Stimulated activated CD4-positive, alpha-beta T cell treated with anti-CD3 and anti-CD28 coated beads, TNF-alpha, amount 100 ng/mL, for 24 hours (primary cell): ENCODE results near the gene POFUT1.
"Not testable (repeated sequence)": the region's sequence is repeated elsewhere in the genome, so short reads cannot be mapped to it uniquely, and the experiment has no call there.

Source experiments
- DNase-seq, 3 experiments: peaks; one replicate each; pipeline ENCODE4 v3.0.0-alpha.2; 2020; ENCODE audit warnings: low read depth in 3 of 3

Gene POFUT1

DNA sequence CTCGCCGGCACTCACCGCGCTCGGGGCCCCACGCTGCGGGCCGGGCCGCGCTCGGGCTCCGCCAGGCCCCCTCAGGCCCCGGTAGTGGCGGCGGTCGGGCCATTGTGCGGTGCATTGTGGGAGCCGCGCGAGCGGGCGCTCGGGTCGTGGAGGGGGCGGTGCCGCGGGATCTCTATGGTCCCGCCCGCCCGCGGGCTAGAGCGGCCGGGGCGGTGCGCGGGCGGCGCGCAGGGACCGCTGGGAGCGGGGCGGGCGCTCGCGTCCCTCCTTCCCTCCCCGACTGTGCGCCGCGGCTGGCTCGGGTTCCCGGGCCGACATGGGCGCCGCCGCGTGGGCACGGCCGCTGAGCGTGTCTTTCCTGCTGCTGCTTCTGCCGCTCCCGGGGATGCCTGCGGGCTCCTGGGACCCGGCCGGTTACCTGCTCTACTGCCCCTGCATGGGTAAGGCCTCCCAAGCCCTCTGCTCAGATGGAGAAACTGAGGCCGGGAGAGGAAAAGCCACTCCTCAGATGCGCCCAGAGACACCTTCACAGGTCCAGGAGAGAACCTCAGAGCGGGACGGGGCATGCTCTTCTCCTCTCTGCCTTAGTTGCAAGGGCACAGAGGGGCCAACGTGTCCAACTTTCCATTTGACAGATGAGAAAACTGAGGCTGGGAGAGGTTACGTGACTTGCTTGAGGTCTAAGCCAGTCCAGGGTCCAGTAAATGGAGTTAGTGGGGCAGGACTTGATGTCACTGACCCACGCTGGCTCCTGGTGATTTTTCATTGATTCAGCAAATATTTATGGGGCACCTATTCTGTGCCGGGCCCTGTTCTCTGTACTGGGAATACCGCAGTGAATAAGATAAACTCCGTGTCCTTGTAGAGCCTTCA is at the start of gene POFUT1, which contains the start of gene PLAGL2:
Gene POFUT1, plus strand, starts transcription at position 255 of the 873 bp plus-strand sequence. Its CDS starts 62 bp downstream, at position 317.
Gene PLAGL2, minus strand, starts transcription at position 118 of the 873 bp plus-strand sequence. CDS start 5,565 bp downstream, outside the sequence.
- DNase-seq = peak; percentile 77 to 90 (median 84)

DNA sequence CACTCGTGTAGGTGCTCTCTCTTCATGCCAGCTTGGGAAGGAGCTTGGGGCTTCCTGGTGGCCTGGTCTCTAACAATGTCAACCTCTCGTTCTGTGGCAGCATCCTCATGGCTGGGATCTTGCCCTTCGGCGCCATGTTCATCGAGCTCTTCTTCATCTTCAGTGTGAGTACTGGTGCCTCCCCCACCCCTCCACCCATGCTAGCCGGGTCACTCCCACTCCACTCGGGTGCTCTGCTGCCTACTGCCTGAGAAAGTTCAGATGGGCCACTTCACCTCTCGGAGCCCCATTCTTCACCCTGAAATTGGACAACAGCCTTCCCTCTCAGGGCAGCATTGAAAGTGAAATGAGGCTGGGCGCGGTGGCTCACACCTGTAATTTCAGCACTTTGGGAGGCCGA is 49.3 kb upstream of the POFUT1 start:
- DNase-seq = no peak

DNA sequence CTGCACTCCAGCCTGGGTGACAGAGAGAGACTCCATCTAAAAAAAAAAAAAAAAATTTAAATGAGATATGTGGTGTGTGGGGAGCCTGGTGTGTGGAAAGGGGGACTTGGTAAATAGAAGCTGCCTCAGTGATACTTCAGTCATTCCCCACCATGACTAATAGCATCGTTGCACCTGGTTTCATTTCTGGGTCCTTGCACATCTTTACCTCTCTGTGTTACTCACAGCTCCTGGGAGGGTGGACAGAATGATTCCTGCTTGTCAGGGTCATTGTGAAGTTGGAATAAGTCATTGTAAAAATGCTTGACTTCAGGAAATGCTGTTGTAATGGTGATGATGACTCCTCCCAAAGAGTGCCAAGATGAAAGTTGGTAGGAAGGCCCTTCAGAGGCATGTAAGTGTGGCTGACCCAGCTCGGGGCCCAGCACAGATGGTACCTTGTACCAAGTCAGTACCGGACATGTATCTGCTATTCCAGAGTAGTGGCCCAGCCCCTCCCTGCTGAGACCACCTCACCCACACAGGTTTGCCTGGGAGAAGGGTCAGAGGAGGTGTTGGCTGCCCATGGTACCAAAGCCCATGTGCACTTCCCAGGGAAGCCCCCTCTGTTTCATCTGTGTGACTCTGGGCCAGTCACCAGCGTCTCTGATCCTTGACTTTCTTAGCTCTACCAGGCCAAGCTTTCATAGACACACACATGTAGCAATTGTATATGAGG is 48.6 kb upstream of the POFUT1 start:
- no peak for DNase-seq

DNA sequence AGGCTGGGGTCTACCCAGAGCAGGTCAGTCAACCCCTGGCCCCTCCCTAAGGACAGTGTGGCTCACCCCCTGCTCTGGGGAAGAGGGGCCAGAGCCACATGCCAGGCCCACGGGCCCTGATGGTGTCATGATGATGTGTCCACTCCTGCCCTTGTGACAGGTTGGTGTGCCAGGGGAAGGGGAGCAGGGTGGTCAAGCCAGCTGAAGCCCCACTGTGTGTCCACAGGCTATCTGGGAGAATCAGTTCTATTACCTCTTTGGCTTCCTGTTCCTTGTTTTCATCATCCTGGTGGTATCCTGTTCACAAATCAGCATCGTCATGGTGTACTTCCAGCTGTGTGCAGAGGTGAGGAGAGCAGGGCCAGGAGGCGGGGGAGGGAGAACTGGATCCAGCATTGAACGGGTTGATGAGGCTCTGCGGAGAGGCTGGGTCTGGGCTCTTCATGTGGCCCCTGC is 47.9 kb upstream of the POFUT1 start:
- DNase-seq = no peak

DNA sequence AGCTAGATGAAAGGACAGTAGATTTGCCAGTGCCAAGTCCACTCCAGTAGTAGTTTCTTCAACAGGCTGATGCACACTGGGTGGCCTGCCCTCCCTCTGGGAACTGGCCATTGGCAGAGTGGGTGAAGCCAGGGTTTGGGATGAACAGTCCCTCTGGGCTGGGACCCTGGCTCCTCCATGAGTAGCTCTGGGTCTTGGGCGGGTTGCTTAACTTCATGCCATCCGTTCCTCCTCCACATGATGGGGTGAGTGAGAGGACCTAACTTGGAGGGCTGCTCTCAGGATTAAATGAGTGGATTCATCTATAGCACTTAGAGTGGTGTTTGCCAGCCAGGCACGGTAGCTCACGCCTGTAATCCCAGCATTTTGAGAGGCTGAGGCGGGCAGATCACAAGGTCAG is 47.3 kb upstream of the POFUT1 start:
- DNase-seq = no peak

DNA sequence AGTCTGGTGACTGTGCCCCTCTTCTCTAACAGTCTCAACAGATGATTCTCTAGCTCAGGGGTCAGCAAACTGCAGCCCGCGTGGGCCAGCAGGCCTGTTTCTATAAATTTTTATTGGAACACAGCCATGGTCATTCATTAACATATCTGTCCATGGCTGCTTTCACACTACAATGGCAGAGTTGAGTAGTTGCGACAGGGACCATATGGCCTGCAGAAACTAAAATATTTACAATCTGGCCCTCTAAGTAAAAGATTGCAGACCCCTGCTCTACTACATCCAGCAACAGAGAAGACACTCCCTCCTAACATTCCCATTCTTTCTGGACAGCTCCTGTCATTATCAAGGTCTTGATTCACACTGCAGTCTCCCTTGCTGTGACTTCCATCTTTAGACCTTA is 45.3 kb upstream of the POFUT1 start:
- DNase-seq = no peak

DNA sequence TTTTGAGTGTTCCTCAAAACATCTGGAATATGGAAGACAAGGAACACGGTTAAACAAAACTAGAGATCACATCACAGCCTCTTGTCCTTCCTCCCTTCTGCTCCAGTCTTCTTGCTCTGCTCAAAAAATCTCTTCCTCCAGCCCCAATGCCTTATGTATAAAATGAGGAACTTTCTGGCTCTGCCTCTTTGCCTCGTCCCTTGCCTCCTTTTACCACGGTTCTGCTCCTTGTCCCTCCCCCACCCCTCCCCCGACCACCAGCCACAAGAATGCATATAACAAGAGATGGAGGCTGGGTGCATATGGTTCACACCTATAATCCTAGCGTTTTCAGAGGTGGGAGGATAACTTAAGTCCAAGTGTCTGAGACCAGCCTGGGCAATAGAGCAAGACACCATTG is 43.7 kb upstream of the POFUT1 start:
- no peak for DNase-seq

DNA sequence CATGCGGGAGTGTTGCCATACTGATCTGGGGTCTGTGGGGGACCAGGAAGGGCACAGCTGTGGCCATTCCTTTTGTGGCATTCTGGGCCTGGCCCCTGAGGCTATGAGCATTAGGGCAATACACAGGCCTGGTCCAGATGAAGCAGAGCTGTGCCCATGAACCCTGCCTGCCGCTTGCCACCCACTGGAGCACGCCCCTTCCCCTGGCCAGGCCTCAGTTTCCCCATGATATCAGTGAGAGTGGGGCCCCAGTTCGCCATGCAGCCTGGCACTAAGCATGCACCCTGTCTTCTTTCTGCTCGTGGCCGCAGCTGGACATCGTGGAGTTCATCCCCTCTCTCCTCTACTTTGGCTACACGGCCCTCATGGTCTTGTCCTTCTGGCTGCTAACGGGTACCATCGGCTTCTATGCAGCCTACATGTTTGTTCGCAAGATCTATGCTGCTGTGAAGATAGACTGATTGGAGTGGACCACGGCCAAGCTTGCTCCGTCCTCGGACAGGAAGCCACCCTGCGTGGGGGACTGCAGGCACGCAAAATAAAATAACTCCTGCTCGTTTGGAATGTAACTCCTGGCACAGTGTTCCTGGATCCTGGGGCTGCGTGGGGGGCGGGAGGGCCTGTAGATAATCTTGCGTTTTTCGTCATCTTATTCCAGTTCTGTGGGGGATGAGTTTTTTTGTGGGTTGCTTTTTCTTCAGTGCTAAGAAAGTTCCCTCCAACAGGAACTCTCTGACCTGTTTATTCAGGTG is 42.5 kb upstream of the POFUT1 start:
- no peak for DNase-seq

DNA sequence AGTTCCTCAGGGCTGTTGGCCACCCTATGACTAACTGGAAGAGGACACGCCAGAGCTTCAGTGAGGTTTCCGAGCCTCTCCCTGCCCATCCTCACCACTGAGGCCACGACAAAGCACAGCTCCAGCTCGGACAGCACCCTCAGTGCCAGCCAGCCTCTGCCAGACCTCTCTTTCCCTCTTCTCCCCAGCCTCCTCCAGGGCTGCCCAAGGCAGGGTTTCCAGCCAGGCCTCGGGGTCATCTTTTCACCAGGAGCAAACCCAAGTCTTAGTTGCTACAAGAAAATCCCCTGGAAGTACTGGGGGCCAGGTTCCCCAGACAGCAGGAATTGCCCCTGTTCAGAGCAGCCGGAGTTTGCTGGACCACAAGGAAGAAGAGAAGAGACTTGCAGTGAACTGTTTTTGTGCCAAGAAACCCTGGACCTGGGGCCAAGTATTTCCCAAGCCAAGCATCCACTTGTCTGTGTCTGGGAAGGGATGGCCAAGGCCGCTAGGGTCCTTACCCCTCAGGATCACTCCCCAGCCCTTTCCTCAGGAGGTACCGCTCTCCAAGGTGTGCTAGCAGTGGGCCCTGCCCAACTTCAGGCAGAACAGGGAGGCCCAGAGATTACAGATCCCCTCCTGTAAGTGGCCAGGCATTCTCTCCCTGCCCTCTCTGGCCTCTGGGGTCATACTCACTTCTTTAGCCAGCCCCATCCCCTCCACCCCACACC is 41.7 kb upstream of the POFUT1 start:
- no peak for DNase-seq

DNA sequence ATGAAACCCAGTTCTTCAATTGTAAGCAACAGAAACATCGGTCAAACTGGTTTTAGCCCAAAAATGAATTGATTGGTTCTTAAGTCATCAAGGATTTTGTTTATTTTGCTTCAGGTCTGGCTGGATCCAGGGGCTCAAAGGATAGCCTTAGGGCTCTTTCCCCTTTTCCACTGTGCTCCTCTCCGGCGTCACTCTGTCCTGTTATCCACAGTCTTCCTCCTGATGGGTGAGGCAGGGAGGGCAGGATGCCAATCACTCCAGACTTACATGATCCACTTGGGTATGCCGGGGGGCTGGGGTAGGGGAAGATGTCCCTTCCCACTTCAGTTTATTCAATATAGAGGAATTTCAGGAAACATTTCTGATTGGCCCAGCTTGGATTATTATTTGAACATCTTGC is 40.1 kb upstream of the POFUT1 start:
- DNase-seq = no peak

DNA sequence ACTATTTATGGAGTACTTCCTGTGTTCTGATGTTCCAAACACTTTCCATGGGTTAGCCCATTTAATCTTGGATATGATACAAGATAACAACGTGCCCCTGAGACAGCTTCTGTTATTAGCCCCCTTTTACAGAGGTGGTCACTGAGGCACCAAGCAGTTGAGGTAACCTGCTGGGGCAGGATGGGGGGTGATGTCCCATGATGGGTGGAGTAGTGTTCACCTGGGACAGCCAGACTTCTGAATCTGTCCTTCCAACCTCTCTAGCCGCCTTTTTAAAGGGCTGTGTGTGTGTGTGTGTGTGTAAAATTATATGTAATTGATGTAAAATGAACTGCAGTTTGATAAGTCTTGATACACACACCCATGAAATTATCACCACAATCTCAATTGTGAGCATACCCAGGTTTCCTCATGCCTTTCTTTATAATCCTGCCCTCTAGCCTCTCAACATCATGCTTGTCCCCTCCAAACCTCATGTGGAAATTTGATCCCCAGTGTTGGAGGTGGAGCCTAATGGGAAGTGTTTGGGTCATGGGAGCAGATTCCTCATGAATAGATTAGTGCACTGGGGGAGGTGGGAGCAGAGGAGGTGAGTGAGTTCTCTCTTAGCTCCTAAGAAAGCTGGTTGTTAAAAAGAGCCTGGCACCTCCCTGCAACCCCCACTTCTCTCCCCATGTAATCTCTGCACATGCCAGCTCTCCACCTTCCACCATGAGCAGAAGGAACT is 39.3 kb upstream of the POFUT1 start:
- no peak for DNase-seq

DNA sequence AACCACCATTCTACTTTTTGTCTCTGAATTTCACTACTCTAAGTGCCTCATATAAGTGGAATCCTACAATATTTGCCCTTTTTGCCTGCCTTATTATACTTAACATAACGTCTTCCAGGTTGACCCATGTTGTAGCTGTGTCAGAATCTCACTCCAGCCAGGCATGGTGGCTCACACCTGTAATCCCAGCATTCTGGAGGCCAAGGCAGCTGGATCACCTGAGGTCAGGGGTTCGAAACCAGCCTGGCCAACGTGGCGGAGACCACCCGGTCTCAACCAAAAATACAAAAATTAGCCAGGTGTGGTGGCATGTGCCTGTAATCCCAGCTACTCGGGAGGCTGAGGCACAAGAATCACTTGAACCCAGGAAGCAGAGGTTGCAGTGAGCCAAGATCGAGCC is 30.0 kb upstream of the POFUT1 start:
- not testable (repeated sequence) for DNase-seq

DNA sequence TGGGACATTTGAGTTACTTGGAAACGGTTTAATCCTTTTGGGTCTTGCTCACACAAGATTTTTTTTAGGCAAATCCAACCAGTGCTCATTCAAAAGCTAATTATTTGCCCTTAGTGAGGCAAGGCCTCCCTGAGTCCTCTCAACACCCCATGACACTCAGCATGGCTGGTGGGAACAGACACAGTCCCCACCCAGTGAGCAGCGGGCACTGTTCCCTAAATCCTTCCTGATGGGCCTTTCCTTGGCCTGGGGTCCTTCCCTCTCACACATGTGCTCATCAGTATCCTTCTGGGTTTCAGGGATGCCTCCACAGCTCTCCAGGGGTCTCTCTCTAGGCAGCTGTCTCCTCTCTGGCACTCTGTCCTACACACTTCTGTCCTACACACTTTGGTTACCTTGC is 28.2 kb upstream of the POFUT1 start:
- no peak for DNase-seq

DNA sequence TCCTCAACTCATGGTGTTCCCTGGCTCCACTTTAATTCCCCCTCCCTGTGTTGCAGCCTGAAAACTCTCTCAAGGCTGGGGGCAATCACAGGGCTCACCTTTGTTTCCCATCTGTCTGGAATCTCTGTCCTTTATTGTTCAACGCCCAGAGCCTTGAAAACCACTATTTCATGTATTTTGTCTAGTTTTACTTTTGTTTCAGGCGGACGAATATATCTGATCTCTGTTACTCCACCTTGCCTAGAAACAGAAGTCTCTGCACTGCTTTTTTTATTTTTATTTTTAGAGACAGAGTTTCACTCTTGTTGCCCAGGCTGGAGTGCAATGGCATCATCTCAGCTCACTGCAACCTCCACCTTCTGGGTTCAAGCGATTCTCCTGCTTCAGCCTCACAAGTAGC is 27.7 kb upstream of the POFUT1 start:
- no peak for DNase-seq

DNA sequence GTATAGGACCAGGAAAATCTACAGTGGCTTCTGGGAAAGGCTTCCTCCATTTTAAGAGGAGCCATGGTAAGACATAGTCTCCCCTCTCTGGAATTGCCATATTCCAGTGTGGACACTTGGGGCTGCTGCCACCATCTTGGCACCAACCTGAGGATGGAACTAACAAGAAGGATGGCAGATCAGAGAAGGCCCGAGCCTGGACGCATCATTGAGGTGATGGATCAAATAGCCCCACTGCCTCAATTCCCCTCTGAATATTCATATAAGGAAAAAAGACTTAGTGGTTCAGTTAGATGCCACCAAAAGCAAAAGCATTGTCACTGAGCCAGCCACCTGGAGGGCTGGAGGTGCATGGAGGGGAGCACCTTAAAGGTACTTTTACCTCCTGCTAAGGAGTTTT is 26.1 kb upstream of the POFUT1 start:
- no peak for DNase-seq

DNA sequence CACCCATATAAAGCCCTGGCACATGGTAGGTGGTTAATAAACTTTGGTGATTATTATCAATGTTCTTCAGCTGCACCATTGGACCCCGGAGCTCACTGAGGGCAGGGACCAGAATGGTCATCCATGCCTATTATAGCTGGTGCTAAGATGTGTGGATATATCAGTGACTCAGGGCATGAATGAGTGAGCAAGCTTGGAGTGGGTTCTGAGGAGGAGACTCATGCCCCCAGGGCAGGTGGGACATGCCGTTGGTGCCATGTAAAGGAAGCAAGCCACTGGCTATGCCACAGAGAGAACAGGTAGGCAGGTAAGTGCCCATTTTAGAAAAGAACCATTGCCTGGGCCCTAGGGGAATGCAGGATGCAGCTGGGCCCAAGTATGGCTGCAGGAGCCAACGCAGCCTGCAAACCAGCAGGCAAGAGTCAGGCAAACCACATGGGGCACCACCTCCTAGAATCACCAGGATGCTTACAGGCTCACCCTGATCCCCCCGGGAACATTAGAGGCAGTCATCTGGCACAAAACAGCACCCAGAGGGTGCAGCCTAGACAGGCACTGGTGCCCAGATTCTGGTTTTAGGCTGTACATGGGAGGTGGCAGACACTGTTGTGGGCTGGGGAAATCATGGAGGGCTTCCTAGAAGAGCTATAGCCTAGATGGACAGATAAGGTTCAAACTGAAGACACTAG is 23.6 kb upstream of the POFUT1 start:
- DNase-seq = no peak

DNA sequence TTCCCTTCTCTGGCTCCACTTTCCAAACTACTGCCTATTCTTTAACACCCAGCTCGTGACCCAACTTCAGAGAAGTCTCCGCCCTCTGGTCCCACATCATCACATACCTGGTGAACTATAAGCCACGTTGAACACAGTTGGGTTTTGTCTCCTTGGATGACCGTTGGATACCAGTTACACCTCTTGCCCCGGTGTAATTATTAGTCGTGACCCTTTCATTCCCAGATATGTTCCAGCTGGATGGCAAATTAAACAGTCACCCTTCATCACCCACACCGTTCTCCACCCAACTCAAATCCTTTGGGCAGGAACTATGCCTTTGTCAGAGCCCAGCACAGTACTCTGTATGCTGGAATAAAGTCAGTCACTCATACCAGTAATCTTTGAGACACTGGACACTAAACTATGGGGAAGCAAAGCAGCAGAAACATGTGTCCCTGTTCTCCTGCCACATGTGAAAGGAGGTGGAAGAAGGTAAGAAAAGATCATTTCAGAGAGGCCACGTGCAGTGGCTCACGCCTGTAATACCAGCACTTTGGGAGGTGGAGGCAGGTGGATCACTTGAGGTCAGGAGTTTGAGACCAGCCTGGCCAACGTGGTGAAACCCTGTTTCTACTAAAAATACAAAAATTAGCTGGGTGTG is 22.6 kb upstream of the POFUT1 start:
- no peak for DNase-seq

DNA sequence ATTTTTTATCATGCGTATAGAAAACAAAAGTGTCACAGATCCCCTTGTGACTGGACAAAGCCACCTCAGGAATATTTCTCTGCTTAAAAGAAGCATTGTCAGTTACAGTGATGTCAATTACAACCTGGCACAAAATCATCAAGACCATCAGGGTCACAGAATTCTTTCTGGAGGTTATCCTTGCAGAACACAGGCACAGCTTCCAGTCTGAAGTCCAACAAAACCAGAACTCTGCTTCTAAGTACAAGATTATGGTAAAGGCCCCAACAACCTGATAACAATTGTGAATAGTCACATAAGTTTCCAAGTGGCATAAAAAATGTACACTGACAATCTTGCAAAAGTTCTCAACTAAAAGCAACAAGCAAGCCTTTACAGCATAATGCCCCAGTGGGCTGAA is 21.2 kb upstream of the POFUT1 start:
- no peak for DNase-seq

DNA sequence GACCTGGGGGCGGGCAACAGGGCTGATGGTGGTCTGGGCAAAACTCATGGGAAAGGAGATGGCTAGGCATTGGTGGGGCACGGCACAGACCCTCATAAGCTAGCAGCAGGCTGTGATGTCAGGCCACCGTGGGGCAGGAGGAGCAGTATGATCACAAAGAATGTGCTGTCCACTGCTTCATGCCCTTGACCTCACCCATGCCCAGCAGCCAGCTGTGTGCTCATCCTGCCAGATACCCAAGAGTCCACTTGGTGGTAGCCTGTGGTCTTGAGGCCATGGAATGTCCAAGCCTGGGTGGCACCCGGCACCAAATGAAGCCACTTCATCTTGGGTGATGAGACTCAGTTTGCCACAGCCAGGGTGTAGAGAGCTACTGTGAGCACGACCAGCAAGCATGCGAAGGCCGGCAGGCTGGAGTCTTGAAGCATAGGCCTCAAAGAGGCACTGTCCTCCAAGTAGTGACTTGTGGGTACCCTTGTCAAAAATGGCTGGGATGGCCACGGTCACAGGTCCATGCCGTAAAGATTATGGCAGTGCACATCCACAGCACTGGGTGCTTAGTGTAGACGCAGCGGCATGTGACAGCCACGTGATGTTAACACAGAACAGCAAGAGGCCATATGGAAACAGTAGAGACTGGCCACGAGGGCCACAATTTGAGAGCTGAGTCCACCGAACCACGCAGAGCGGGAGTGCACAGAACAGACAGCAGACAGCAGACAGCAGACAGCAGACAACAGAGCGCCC is 19.1 kb upstream of the POFUT1 start:
- no peak for DNase-seq
